Neural cell (in vitro differentiated cells): Measurements from ENCODE around the gene CYP2E1. TPM values are rescaled to one million over a fixed set of nuclear protein-coding genes. Genes with fewer than 3 reads are reported as not detected.

ENCODE experiments used
- H2AFZ ChIP-seq: fragments of 200-600, 300-800 bp; sonication (generic), shearing (Covaris generic); 2 replicates; pipeline ENCODE4 v1.6.0; 2014; ENCODE audit warnings: low read depth, mild to moderate bottlenecking, antibody characterized with exemption, low read length, moderate library complexity
- H3F3A ChIP-seq: fragments of 200-600 bp; shearing (Covaris generic); 2 replicates; pipeline ENCODE4 v1.6.1; 2016; ENCODE audit warnings: mild to moderate bottlenecking, moderate library complexity, mixed read lengths, antibody characterized with exemption, low read length; ENCODE audit not compliant: insufficient read depth, poor library complexity, severe bottlenecking
- H3K27ac ChIP-seq: fragments of 200-600, 300-800 bp; sonication (generic), shearing (Covaris generic); 2 replicates; pipeline ENCODE4 v1.5.1; 2014; ENCODE audit warnings: mild to moderate bottlenecking, low read length, moderate library complexity
- H3K27me3 ChIP-seq: fragments of 300-800, 200-600 bp; sonication (generic), shearing (Covaris generic); 2 replicates; pipeline ENCODE4 v1.6.0; 2014; ENCODE audit warnings: mild to moderate bottlenecking, low read depth, low read length, moderate library complexity; ENCODE audit not compliant: insufficient read depth
- H3K36me3 ChIP-seq: fragments of 300-800, 200-600 bp; sonication (generic), shearing (Covaris generic); 2 replicates; pipeline ENCODE4 v1.5.1; 2014; ENCODE audit warnings: mild to moderate bottlenecking, antibody characterized with exemption, low read length, moderate library complexity; ENCODE audit not compliant: insufficient read depth
- H3K4me2 ChIP-seq: fragments of 300-800, 200-600 bp; sonication (generic), shearing (Covaris generic); 2 replicates; pipeline ENCODE4 v1.6.0; 2014; ENCODE audit warnings: mild to moderate bottlenecking, low read length
- H3K4me3 ChIP-seq: fragments of 300-800, 200-600 bp; sonication (generic), shearing (Covaris generic); 2 replicates; pipeline ENCODE4 v1.5.1; 2014; ENCODE audit warnings: mild to moderate bottlenecking, low read length, moderate library complexity
- H3K79me2 ChIP-seq: fragments of 200-600 bp; shearing (Covaris generic); replicated peaks from 2 replicates; pipeline ENCODE4 v1.6.0; 2014; ENCODE audit warnings: mild to moderate bottlenecking, low read length, moderate library complexity; ENCODE audit not compliant: insufficient read depth
- H3K9ac ChIP-seq: fragments of 300-800, 200-600 bp; sonication (generic), shearing (Covaris generic); 2 replicates; pipeline ENCODE4 v1.6.1; 2016; ENCODE audit warnings: mild to moderate bottlenecking, low read length, mixed read lengths
- H3K9me2 ChIP-seq: fragments of 200-600 bp; shearing (Covaris generic); 2 replicates; pipeline ENCODE4 v1.6.1; 2016; ENCODE audit warnings: mild to moderate bottlenecking, low read length, mixed read lengths; ENCODE audit not compliant: insufficient read depth
- H3K9me3 ChIP-seq: fragments of 200-600, 300-800 bp; sonication (generic), shearing (Covaris generic); 2 replicates; pipeline ENCODE4 v1.6.1; 2016; ENCODE audit warnings: mild to moderate bottlenecking, mixed run types, low read length, moderate library complexity, mixed read lengths
- H4K20me1 ChIP-seq: fragments of 200-600 bp; shearing (Covaris generic); 2 replicates; pipeline ENCODE4 v1.6.1; 2016; ENCODE audit warnings: mild to moderate bottlenecking, mixed run types; ENCODE audit not compliant: insufficient read depth
- CTCF ChIP-seq: fragments of 450-650 bp; IDR thresholded peaks from 2 replicates; pipeline ENCODE4 v1.5.1; 2014; ENCODE audit warnings: antibody characterized with exemption, mild to moderate bottlenecking, moderate library complexity; ENCODE audit not compliant: poor library complexity, severe bottlenecking
- EP300 ChIP-seq: fragments of 450-650 bp; conservative IDR thresholded peaks from 2 replicates; pipeline ENCODE4 v1.6.1; 2014; ENCODE audit warnings: antibody characterized with exemption, mild to moderate bottlenecking, moderate library complexity; ENCODE audit not compliant: poor library complexity, severe bottlenecking
- EZH2 ChIP-seq: fragments of 200-600, 300-800 bp; shearing (Covaris generic), sonication (generic); IDR thresholded peaks from 2 replicates; pipeline ENCODE4 v1.6.1; 2014; ENCODE audit warnings: antibody characterized with exemption, low read length, borderline replicate concordance, mild to moderate bottlenecking; ENCODE audit not compliant: insufficient read depth, poor library complexity, severe bottlenecking
- MXI1 ChIP-seq: fragments of 450-650 bp; conservative IDR thresholded peaks from 2 replicates; pipeline ENCODE4 v1.6.1; 2014; ENCODE audit warnings: antibody characterized with exemption, mild to moderate bottlenecking; ENCODE audit not compliant: poor library complexity, severe bottlenecking
- POLR2AphosphoS5 ChIP-seq: IDR thresholded peaks from 2 replicates; pipeline ENCODE4 v1.6.1; 2012
- RAD21 ChIP-seq: fragments of 450-650 bp; conservative IDR thresholded peaks from 2 replicates; pipeline ENCODE4 v1.6.1; 2014; ENCODE audit warnings: antibody characterized with exemption, mild to moderate bottlenecking, moderate library complexity
- SMC3 ChIP-seq: fragments of 450-650 bp; conservative IDR thresholded peaks from 2 replicates; pipeline ENCODE4 v1.6.1; 2014; ENCODE audit warnings: antibody characterized with exemption, mild to moderate bottlenecking, moderate library complexity; ENCODE audit not compliant: poor library complexity
- TAF1 ChIP-seq: IDR thresholded peaks from 2 replicates; pipeline ENCODE4 v1.6.1; 2012; ENCODE audit warnings: low read depth
- polyA plus RNA-seq: library from polyadenylated mRNA; depleted of rRNA; stranded (reverse); fragments of >200 nt; gene quantifications from 2 replicates; pipeline ENCODE4 v1.2.3, GENCODE V29; 2014
- TF ChIP-seq, protein P1 (sequence below): IDR thresholded peaks from 2 replicates; pipeline ENCODE4 v1.6.1; 2012; ENCODE audit warnings: borderline replicate concordance

Gene CYP2E1
- polyA plus RNA-seq, 1 donor from 2014 or later: 1.7 TPM

GRCh38 chr10:133559216-133559615 lies 32.1 kb downstream of the CYP2E1 start:
- no peak overlapping the region for H3K9ac ChIP-seq
- no peaks in the 10 kb centered on the region for H3K9me2 ChIP-seq
- H3F3A ChIP-seq: no peaks in the 10 kb centered on the region
- H3K9me3 ChIP-seq: no peaks in the 10 kb centered on the region
- H3K36me3 ChIP-seq: no peaks in the 10 kb centered on the region
- no peak overlapping the region for H2AFZ ChIP-seq
- no peaks in the 10 kb centered on the region for H3K27me3 ChIP-seq
- H3K4me3 ChIP-seq: no peak overlapping the region
- no peak overlapping the region for H3K4me2 ChIP-seq
- no peak overlapping the region for H3K27ac ChIP-seq
- H3K79me2 ChIP-seq: no peaks in the 10 kb centered on the region
- H4K20me1 ChIP-seq: no peaks in the 10 kb centered on the region
- TF ChIP-seq, protein P1, sequence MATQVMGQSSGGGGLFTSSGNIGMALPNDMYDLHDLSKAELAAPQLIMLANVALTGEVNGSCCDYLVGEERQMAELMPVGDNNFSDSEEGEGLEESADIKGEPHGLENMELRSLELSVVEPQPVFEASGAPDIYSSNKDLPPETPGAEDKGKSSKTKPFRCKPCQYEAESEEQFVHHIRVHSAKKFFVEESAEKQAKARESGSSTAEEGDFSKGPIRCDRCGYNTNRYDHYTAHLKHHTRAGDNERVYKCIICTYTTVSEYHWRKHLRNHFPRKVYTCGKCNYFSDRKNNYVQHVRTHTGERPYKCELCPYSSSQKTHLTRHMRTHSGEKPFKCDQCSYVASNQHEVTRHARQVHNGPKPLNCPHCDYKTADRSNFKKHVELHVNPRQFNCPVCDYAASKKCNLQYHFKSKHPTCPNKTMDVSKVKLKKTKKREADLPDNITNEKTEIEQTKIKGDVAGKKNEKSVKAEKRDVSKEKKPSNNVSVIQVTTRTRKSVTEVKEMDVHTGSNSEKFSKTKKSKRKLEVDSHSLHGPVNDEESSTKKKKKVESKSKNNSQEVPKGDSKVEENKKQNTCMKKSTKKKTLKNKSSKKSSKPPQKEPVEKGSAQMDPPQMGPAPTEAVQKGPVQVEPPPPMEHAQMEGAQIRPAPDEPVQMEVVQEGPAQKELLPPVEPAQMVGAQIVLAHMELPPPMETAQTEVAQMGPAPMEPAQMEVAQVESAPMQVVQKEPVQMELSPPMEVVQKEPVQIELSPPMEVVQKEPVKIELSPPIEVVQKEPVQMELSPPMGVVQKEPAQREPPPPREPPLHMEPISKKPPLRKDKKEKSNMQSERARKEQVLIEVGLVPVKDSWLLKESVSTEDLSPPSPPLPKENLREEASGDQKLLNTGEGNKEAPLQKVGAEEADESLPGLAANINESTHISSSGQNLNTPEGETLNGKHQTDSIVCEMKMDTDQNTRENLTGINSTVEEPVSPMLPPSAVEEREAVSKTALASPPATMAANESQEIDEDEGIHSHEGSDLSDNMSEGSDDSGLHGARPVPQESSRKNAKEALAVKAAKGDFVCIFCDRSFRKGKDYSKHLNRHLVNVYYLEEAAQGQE: no peak
- TF ChIP-seq RAD21: no peak
- no peak for TF ChIP-seq TAF1

- TF ChIP-seq RAD21: no peak
- TF ChIP-seq MXI1: no peak
- Histone ChIP-seq H3K27me3 (no peaks in the 10 kb centered on the region), H3K4me2 (no peak overlapping the region), H3K27ac (no peak overlapping the region), H3F3A (no peaks in the 10 kb centered on the region), H4K20me1 (no peaks in the 10 kb centered on the region), H3K9me2 (no peaks in the 10 kb centered on the region), H3K79me2 (no peaks in the 10 kb centered on the region), H3K4me3 (no peak overlapping the region), H3K9me3 (peaks cover 7% of the 10 kb centered on the region), H3K9ac (no peak overlapping the region), H2AFZ (no peak overlapping the region), H3K36me3 (no peaks in the 10 kb centered on the region)
These were observed 37.7 kb downstream of the CYP2E1 start for GRCh38 chr10:133564816-133565215.

GRCh38 chr10:133565441-133566294 lies 38.5 kb downstream of the CYP2E1 start, which contains the start of gene SYCE1:
Gene SYCE1 (minus strand): TSS chr10:133565583. CDS start chr10:133565529, 54 bp downstream.
- no peaks in the 10 kb centered on the region for H4K20me1 ChIP-seq
- no peaks in the 10 kb centered on the region for H3K9me2 ChIP-seq
- no peak within 1 kb of the TSS for H2AFZ ChIP-seq
- TF ChIP-seq SMC3 (no peak), EP300 (no peak), MXI1 (no peak), EZH2 (no peak), CTCF (no peak), POLR2AphosphoS5 (no peak)
- TF ChIP-seq, protein P1: no peak
- H3K4me3 ChIP-seq: no peak within 1 kb of the TSS
- H3K27me3 ChIP-seq: no peaks in the 10 kb centered on the region
- H3K4me2 ChIP-seq: no peak within 1 kb of the TSS
- no peaks in the 10 kb centered on the region for H3F3A ChIP-seq
- no peak within 1 kb of the TSS for H3K9ac ChIP-seq
- no peak within 1 kb of the TSS for H3K27ac ChIP-seq
- peaks cover 7% of the 10 kb centered on the region for H3K9me3 ChIP-seq
- H3K79me2 ChIP-seq: no peaks in the 10 kb centered on the region
- no peaks in the 10 kb centered on the region for H3K36me3 ChIP-seq
